ENCODE measurements around the gene SEMA6B.

Gene SEMA6B

GRCh38 chr19:4505570-4506448 lies 53.7 kb downstream of the SEMA6B start:
- no peak for DNase-seq

DNA sequence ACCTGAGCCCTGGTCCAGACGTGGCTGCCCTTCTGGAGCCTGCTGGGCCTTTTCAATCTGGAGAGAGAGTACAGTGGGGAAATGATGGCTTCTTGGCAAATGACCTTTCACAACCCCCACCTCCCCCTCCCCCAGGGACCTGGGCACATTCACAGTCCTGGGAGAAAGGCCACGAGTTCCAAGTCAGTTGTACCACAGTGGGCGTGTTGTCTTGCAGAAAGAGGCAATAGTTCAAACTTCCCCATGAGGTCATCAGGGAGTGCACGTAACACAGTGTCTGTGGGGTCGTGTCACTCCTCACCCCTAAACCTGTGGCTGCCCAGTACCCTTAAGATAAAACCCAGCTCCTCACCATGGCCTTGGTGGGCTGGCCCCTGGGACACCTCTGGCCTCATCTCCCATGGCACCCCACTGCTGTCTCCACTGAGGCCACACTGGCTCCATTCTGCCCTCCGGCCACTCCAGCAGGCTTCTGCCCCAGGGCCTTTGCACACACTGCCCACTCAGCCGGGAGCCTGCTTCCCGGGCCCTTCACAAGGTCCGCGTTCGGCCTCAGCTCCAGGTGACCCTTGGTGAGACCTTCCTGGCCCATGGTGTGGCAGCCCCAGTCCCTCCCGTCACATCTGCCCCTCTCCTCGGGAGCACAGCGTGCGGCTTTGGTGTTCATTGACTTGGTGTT lies 54.5 kb downstream of the SEMA6B start:
- DNase-seq, result no peak

GRCh38 chr19:4504297-4504701 lies 55.2 kb downstream of the SEMA6B start:
- no peak for DNase-seq

GRCh38 chr19:4503825-4504170 lies 55.7 kb downstream of the SEMA6B start:
- no peak for DNase-seq

DNA sequence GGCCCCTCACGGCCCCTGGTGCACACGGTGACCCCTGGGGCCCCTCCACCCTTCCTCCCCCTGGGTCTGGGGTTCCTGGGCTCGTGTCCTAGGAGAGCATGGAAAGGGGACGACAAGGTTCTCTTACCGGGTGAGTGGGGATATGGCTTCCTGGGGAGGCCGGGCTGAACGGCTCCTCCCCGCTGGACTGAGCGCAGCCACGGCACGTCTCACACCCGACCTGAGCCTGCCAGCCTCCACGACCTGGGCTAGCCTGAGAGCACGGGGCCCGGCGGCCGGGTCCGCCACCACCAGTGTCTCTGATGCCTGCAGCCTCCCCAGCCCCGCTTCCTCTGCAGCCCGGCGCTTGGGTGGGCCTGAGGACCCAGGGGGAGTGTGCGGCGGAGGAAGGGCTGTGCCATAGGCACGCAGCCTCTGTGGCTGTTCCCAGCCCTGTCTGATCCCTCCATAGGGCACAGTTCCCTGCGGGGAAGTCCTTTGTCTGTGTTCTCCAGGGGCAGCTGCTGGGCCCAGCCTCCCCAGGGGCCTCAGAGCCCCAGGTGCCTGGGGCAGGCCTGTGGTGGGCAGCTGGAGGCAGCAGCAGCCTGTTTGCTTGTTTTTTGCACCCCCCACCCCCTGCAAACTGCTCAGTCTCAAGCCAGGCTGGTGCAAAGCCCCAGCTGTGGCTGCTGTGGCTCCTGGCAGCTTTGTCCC lies 56.2 kb downstream of the SEMA6B start:
- DNase-seq, result no peak

GRCh38 chr19:4502282-4503131 lies 57.0 kb downstream of the SEMA6B start:
- no peak for DNase-seq

- DNase-seq, result no peak
These were observed 57.8 kb downstream of the SEMA6B start for GRCh38 chr19:4501691-4502090.

DNA sequence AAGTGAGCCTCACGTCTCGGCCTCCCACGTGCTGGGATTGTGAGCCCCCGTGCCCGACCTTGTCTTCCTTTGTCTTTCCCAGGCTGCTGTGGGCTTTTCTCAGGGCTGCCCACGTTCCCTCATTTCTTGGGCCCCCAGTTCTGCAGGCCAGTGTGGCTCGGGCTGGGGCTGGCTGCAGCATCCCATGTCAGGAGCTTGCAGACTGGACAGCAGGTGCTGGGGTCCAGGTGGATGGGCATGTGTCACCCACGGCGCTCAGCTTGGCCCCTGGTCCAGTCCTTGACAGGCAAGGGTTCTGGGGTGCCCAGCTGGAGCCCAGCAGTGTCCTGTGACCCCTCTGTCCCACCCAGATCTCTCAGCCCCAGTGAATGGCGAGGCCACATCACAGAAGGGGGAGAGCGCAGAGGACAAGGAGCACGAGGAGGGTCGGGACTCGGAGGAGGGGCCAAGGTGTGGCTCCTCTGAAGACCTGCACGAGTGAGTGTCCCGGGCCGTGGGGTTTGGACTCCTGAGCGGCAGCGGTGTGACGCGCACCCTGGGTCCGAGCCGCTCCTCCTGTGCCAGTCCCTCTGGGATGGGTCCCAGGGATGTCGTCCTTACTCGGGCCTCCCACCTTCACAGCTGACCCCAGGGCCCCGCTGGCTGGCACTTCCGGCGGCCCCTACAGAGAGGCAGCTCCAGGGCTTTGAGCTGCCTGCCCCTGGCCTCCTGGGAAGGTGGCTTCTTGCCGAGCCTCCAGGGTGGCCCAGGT lies 58.5 kb downstream of the SEMA6B start:
- no peak for DNase-seq

- no peak for DNase-seq
These were observed 59.6 kb downstream of the SEMA6B start for GRCh38 chr19:4499855-4500254.

- no peak for DNase-seq
These were observed 60.2 kb downstream of the SEMA6B start for GRCh38 chr19:4499318-4499717.

DNA sequence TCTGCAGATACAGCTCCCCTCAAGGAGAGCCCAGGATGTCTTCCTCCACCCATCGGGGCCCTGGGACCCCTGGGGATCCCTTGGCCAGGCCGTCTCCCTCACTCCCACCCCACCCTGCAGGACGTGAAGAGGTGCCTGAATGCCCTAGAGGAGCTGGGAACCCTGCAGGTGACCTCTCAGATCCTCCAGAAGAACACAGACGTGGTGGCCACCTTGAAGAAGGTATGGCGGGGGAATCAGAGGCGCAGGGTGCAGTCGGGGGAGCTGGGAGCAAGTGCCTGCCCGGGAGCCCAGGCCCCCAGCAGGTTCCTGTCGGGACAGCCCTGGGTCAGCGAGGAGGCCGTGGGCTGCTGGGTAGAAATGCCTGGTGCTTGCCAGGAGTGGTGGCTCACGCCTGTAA lies 60.8 kb downstream of the SEMA6B start:
- DNase-seq, result no peak

DNA sequence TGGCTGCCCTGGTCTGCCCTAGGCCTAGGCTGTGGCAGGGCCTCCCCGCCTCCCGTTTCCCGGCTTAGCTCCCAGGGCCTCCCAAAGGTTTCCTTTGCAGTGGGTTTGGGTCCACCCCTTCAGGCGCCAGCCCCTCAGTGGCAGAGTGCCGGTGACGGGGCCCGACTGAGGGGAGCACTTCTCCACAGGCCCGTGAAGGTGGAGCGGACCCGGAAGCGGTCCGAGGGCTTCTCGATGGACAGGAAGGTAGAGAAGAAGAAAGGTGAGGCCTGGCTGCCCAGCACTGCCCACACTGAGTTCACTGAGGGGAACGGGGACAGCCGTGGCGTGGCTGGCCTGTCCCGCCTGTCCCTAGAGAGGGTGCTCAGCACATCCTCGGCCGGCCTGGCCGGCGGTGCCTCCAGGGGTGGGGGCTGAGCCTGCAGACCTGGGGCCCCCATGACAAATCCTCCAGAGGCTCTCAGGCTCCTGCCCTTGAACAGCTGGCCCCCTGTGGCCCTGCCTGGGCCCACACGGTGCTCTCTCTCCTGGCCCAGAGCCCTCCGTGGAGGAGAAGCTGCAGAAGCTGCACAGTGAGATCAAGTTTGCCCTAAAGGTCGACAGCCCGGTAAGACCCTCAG lies 61.6 kb downstream of the SEMA6B start:
- DNase-seq, result no peak

DNA sequence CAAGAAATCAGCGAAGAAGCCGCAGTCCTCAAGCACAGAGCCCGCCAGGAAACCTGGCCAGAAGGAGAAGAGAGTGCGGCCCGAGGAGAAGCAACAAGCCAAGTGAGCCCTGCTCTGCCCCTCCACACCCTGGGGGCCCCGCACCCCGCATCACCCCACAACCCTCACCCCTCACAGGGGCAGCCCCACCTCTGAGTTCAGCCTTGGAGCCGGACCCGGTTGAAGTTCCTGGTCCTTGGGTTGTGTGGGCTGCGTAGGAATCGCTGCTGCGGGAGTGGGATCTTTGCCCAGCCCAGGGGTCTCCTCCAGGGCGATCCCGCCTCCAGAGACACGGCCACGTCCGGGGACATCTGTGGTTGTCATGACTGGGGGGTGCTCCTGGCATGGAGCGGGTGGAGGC lies 63.2 kb downstream of the SEMA6B start:
- no peak for DNase-seq

- no peak for DNase-seq
These were observed 64.0 kb downstream of the SEMA6B start for GRCh38 chr19:4495471-4495870.

DNA sequence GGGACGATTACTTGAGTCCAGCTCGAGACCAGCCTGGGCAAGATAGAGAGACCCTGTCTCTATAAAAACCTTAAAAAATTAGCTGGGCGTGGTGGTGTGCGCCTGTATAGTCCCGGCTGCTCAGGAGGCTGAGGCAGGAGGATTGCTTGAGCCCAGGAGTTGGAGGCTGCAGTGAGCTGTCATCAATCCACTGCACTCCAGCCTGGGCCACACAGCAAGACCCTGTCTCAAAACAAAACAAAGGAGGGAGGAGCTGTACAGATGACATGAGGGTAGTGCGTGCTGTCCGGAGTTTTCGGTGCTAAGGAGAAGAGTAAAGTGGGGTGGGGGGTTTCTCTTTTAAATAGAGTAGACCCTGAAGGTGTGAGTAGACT lies 64.8 kb downstream of the SEMA6B start:
- no peak for DNase-seq

DNA sequence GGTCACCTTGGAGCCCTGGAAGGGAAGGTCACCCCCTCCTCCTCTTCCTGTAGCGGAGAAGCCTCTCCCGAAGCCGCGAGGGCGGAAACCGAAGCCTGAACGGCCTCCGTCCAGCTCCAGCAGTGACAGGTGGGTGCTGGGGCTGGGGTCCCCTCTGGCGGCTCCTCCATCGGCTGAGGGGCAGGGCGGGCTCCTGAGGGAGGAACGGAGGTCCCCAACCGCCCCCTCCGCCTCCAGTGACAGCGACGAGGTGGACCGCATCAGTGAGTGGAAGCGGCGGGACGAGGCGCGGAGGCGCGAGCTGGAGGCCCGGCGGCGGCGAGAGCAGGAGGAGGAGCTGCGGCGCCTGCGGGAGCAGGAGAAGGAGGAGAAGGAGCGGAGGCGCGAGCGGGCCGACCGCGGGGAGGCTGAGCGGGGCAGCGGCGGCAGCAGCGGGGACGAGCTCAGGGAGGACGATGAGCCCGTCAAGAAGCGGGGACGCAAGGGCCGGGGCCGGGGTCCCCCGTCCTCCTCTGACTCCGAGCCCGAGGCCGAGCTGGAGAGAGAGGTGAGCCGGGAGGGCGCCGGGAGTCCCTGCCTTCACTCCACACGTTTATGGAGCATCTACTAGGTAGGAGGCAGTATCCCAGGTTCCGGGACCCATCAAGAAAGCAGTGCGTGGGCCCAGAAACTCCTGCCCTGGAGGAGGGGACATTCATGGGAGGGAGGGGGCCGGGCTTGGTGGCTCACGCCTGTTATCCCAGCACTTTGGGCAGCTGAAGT lies 65.4 kb downstream of the SEMA6B start:
- DNase-seq, result no peak

- DNase-seq, result no peak
These were observed 66.2 kb downstream of the SEMA6B start for GRCh38 chr19:4493104-4493928.

Data from NCI-H187 treated with DMSO at 0.1 percent for 48 hours (cell line).